Loucy (cell line): ENCODE measurements around the gene SP140L.

ENCODE experiments used
- EZH2phosphoT487 ChIP-seq: fragments of 200-600 bp; IDR thresholded peaks from 2 replicates; pipeline ENCODE4 v1.6.1; 2018; ENCODE audit warnings: antibody characterized with exemption, mild to moderate bottlenecking, moderate library complexity, borderline replicate concordance
- TF ChIP-seq, protein P1 (sequence below): fragments of 200-600 bp; sonication (generic); conservative IDR thresholded peaks from 2 replicates; pipeline ENCODE4 v1.5.1; 2014; ENCODE audit warnings: mild to moderate bottlenecking, antibody characterized with exemption, low read length

GRCh38 chr2:230325316-230326243 lies 1.4 kb upstream of the SP140L start:
- TF ChIP-seq, protein P1, sequence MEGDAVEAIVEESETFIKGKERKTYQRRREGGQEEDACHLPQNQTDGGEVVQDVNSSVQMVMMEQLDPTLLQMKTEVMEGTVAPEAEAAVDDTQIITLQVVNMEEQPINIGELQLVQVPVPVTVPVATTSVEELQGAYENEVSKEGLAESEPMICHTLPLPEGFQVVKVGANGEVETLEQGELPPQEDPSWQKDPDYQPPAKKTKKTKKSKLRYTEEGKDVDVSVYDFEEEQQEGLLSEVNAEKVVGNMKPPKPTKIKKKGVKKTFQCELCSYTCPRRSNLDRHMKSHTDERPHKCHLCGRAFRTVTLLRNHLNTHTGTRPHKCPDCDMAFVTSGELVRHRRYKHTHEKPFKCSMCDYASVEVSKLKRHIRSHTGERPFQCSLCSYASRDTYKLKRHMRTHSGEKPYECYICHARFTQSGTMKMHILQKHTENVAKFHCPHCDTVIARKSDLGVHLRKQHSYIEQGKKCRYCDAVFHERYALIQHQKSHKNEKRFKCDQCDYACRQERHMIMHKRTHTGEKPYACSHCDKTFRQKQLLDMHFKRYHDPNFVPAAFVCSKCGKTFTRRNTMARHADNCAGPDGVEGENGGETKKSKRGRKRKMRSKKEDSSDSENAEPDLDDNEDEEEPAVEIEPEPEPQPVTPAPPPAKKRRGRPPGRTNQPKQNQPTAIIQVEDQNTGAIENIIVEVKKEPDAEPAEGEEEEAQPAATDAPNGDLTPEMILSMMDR: no peak
- no peak for TF ChIP-seq EZH2phosphoT487
